Measurements from ENCODE around the gene VAV1.
"Not testable (repeated sequence)": the region's sequence is repeated elsewhere in the genome, so short reads cannot be mapped to it uniquely, and the experiment has no call there.

VAV1 gene

DNA sequence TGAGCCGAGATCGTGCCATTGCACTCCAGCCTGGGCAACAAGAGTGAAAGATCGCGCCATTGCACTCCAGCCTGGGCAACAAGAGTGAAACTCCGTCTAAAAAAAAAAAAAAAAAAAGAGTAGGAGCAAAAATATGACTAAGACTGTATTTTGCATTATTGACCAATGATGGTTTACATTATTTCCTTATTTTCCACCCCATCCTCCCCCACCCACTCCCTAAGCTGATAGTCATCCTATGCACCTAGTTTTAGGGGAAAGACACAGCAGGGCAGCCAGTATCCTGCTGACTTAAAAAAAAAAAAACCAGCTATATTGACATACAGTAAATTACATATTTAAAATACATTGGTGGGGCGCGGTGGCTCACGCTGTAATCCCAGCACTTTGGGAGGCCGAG, 25.1 kb downstream of the VAV1 start:
- TF ChIP-seq, protein P1, sequence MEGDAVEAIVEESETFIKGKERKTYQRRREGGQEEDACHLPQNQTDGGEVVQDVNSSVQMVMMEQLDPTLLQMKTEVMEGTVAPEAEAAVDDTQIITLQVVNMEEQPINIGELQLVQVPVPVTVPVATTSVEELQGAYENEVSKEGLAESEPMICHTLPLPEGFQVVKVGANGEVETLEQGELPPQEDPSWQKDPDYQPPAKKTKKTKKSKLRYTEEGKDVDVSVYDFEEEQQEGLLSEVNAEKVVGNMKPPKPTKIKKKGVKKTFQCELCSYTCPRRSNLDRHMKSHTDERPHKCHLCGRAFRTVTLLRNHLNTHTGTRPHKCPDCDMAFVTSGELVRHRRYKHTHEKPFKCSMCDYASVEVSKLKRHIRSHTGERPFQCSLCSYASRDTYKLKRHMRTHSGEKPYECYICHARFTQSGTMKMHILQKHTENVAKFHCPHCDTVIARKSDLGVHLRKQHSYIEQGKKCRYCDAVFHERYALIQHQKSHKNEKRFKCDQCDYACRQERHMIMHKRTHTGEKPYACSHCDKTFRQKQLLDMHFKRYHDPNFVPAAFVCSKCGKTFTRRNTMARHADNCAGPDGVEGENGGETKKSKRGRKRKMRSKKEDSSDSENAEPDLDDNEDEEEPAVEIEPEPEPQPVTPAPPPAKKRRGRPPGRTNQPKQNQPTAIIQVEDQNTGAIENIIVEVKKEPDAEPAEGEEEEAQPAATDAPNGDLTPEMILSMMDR (IDR thresholded peaks at IDR 0.05; ENCODE audit: control insufficient read depth, insufficient read depth, low read depth, low read length, missing control alignments), result no peak
- DNase-seq (ENCODE audit: low read depth), result no peak
- no peak overlapping the region for H3K4me3 ChIP-seq (ENCODE audit: control insufficient read depth, low read depth, low read length)

DNA sequence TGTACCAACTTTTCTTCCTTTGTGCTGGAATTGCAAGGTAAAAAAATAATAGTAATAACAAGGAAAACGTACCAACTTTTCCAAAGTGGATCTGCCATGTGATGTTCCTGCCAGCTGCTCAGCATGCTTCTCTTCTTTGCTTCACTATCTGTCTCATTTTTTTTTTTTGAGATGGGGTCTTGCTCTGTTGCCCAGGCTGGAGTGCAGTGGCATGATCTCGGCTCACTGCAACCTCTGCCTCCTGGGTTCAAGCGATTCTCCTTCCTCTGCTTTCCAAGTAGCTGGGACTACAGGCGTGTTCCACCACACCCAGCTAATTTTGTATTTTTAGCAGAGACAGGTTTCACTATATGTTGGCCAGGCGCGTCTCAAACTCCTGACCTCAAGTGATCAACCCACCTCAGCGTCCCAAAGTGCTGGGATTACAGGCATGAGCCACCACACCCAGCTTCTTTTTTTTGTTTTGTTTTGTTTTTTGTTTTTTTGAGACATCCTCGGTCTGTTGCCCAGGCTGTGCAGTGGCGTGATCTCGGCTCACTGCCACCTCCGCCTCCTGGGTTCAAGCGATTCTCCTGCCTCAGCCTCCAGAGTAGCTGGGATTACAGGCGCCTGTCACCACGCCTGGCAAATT, 27.8 kb downstream of the VAV1 start:
- DNase-seq (ENCODE audit: low read depth); H3K4me3 ChIP-seq (ENCODE audit: control insufficient read depth, low read depth, low read length): not testable (repeated sequence)

DNA sequence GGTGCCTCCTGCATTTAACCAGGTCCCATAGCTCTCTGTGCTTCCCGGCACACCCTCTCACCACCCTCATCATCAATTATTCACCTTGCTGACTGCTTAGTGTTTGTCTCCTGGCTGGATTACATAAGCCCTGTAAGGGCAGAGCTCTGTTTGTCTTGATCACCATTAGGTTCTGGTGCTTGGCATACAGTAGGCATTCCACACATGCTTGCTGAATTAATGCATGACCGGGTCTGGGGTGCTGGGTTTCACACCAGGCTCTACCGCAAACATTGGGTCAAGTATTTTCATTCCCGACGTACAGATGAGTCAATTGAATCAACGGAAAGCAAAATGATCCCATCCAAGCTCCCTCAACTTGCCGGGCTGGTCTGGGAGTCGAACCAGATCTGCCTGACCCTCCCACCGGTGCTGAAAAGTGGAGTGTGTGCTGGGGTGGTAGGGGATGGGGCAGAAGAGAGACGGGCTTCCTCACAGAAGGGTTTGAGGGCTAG, 28.5 kb downstream of the VAV1 start:
- H3K4me3 ChIP-seq (ENCODE audit: control insufficient read depth, low read depth, low read length), result no peak overlapping the region
- DNase-seq (ENCODE audit: low read depth), result peak; percentile 7
- TF ChIP-seq, protein P1 (IDR thresholded peaks at IDR 0.05; ENCODE audit: control insufficient read depth, insufficient read depth, low read depth, low read length, missing control alignments), result no peak

DNA sequence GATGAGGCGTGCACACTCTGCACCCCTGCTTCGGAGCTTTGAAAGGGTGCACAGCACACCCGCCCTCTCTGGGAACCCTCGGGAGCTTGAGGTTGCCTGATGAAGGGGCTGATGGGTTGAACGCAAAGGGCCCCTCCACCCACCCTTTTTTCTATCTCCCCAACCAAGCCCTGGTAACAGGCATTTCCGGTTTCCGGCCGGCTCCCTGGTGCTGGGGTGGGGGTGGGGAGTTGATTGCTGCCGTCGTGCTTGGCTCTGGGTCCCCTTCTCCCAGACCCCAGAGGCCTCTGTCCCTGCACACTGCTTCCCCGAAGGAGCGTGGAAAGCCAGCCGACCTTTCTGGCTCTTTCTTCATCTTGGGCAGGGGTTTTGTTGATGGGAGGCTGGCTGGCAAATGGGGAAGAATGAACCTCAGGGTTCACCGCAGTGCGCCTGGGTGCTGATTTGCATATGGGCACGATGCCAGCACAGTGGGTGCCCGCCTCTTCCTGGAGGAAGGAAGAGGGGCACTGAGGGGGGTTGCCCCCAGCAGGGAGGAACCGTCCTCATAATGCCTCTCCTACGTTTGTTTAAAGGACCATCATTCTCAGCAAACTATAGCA, 29.1 kb downstream of the VAV1 start:
- DNase-seq (ENCODE audit: low read depth), result no peak
- peak overlapping the region; percentile 1; the same call in 1 of the 2 replicates for H3K4me3 ChIP-seq (ENCODE audit: control insufficient read depth, low read depth, low read length)
- TF ChIP-seq, protein P1 (IDR thresholded peaks at IDR 0.05; ENCODE audit: control insufficient read depth, insufficient read depth, low read depth, low read length, missing control alignments), result no peak

DNA sequence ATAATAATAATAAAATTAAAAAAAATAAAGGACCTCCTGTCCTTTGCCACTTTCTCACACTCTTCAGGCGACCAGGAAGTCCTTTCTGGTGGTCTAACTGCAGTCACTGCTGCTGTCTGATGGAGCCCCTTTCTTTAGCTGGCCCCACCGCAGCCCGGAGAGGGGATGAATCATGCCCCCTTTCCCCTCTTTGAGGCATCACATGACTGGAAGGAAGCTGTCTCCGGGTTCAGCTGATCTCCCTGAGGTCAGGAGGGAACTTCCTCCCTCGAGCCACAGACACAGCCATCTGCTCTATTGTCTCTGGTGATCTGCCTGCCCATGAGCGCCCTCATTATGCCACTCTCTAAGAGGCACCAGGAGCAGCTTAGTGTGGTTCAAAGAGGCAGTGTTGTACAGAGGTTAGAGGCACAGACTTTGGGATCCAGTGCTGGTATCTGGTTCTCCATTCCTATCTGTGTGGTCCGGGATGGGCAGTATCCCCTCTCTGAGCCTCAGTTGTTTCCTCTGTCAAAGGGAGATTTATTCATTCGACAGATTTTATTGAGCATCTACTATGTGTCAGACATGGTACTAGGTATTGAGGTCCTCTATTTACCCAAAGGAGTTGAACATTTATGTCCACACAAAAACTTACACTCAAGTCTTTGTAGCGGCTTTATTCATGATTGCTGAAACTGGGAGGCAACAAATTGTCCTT, 30.0 kb downstream of the VAV1 start:
- TF ChIP-seq, protein P1 (IDR thresholded peaks at IDR 0.05; ENCODE audit: control insufficient read depth, insufficient read depth, low read depth, low read length, missing control alignments), result no peak
- DNase-seq (ENCODE audit: low read depth), result no peak
- no peak overlapping the region for H3K4me3 ChIP-seq (ENCODE audit: control insufficient read depth, low read depth, low read length)

DNA sequence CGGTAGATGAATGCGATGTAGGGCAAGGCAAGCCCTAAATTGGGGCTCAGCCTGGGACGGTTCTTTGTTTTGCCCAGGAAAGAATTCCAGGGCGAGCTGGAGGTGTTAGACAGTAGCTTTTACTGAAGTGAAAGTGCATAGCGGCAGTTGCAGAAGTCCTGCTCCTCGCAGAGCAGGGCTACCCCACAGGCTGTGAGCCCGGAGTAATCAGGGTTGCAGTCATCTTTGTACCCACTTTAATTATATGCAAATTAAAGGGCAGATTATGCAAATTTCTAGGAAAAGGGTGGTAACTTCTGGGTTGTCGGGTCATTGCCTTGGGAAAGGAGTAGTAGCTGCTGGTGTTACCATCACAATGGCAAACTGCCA, 30.5 kb downstream of the VAV1 start:
- no peak for DNase-seq (ENCODE audit: low read depth)
- TF ChIP-seq, protein P1 (IDR thresholded peaks at IDR 0.05; ENCODE audit: control insufficient read depth, insufficient read depth, low read depth, low read length, missing control alignments), result no peak
- no peak overlapping the region for H3K4me3 ChIP-seq (ENCODE audit: control insufficient read depth, low read depth, low read length)

DNA sequence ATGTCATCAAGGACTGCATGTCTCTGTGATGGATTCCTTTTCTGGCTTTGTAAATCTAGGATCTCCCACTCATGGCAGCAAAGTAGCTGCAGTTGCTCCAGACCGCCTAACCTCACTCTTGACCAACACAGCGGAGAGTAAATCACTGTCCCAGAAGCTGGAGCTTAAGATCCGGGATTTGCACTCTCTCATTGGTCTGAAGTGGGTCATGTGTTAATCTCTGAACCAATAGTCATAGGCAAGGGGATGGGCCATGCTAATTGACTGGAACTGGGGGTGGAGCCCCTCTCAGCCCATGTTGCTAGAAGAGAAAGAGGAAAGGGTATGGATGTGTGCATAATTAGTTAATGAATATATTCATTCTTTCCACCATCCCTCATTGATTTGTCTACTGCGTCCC, 34.0 kb downstream of the VAV1 start:
- DNase-seq (ENCODE audit: low read depth), result no peak
- H3K4me3 ChIP-seq (ENCODE audit: control insufficient read depth, low read depth, low read length), result no peak overlapping the region
- TF ChIP-seq, protein P1 (IDR thresholded peaks at IDR 0.05; ENCODE audit: control insufficient read depth, insufficient read depth, low read depth, low read length, missing control alignments), result no peak
